Measurements from ENCODE around the gene PDYN.

DNA sequence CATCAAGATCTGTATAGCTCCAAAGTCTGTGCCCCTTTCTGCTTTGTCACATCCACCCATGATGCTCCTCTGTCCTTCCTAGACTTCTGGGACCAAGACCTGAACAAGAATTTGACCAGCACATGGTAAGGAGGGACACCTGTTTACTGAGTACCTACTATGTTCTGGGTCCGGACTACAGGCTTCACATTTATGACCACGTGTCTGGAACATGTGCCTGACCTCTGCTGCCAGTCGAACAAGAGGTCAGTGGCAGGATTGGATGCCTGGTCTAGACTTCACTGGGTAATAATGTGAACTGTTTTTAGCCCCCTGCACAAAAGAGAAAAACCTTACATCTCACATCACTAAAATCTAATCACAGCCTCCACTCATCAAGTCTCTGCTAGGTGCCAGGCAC, 7.3 kb upstream of the PDYN start:
- TF ChIP-seq, protein P1, sequence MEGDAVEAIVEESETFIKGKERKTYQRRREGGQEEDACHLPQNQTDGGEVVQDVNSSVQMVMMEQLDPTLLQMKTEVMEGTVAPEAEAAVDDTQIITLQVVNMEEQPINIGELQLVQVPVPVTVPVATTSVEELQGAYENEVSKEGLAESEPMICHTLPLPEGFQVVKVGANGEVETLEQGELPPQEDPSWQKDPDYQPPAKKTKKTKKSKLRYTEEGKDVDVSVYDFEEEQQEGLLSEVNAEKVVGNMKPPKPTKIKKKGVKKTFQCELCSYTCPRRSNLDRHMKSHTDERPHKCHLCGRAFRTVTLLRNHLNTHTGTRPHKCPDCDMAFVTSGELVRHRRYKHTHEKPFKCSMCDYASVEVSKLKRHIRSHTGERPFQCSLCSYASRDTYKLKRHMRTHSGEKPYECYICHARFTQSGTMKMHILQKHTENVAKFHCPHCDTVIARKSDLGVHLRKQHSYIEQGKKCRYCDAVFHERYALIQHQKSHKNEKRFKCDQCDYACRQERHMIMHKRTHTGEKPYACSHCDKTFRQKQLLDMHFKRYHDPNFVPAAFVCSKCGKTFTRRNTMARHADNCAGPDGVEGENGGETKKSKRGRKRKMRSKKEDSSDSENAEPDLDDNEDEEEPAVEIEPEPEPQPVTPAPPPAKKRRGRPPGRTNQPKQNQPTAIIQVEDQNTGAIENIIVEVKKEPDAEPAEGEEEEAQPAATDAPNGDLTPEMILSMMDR (IDR thresholded peaks at IDR 0.05) = no peak
- no peak for TF ChIP-seq ZFX (IDR thresholded peaks at IDR 0.05; ENCODE audit: borderline replicate concordance)
